Kidney epithelial cell (primary cell): ENCODE measurements around the gene ZNF211. TPM values are rescaled to one million over a fixed set of nuclear protein-coding genes. Genes with fewer than 3 reads are reported as not detected.

Experiments used
- DNase-seq: peaks from one replicate; pipeline ENCODE4 v3.0.0-alpha.2; 2010; ENCODE audit warnings: low read depth
- H3K27me3 ChIP-seq: 2 replicates; pipeline ENCODE4 v1.6.0; 2011; ENCODE audit warnings: low read length; ENCODE audit not compliant: control insufficient read depth, insufficient read depth
- H3K36me3 ChIP-seq: 2 replicates; pipeline ENCODE4 v1.5.1; 2011; ENCODE audit warnings: low read length; ENCODE audit not compliant: control insufficient read depth, insufficient read depth
- H3K4me3 ChIP-seq: 2 replicates; pipeline ENCODE4 v1.5.1; 2011; ENCODE audit warnings: low read depth, mild to moderate bottlenecking, control low read depth, low read length
- total RNA-seq: library from RNA; depleted of rRNA; stranded (reverse); fragments of >200 nt; gene quantifications from 2 replicates; pipeline ENCODE4 v1.2.3, GENCODE V29; 2015
- TF ChIP-seq, protein P1 (sequence below): IDR thresholded peaks from 2 replicates; pipeline ENCODE4 v1.5.1; 2011; ENCODE audit warnings: mild to moderate bottlenecking, moderate library complexity, low read length, control low read depth, inconsistent platforms; ENCODE audit not compliant: insufficient read depth, poor library complexity, severe bottlenecking

ZNF211 gene
- total RNA-seq, 1 donor from 2014 or later: 6.9 TPM

GRCh38 chr19:57689750-57690149, 56.8 kb downstream of the ZNF211 start:
- Histone ChIP-seq H3K27me3 (no peaks in the 10 kb centered on the region), H3K36me3 (peaks cover 2% of the 10 kb centered on the region), H3K4me3 (no peak overlapping the region)
- no peak for DNase-seq
- TF ChIP-seq, protein P1, sequence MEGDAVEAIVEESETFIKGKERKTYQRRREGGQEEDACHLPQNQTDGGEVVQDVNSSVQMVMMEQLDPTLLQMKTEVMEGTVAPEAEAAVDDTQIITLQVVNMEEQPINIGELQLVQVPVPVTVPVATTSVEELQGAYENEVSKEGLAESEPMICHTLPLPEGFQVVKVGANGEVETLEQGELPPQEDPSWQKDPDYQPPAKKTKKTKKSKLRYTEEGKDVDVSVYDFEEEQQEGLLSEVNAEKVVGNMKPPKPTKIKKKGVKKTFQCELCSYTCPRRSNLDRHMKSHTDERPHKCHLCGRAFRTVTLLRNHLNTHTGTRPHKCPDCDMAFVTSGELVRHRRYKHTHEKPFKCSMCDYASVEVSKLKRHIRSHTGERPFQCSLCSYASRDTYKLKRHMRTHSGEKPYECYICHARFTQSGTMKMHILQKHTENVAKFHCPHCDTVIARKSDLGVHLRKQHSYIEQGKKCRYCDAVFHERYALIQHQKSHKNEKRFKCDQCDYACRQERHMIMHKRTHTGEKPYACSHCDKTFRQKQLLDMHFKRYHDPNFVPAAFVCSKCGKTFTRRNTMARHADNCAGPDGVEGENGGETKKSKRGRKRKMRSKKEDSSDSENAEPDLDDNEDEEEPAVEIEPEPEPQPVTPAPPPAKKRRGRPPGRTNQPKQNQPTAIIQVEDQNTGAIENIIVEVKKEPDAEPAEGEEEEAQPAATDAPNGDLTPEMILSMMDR: no peak

Other genes with a start within 250 kb of the ZNF211 start
- gene ZNF548, start 243.3 kb upstream of the ZNF211 start, total RNA-seq: 12.4 and 13.1 TPM in 2 replicates
- 4.5 and 6.3 TPM in 2 replicates for gene ZNF17, start 222.0 kb upstream of the ZNF211 start, total RNA-seq
- 10.4 and 14.3 TPM in 2 replicates for gene ZNF749, start 197.8 kb upstream of the ZNF211 start, total RNA-seq
- 0.41 and 0.54 TPM in 2 replicates for gene VN1R1, start 176.0 kb upstream of the ZNF211 start, total RNA-seq
- 9.2 and 10.0 TPM in 2 replicates for gene ZNF772, start 155.6 kb upstream of the ZNF211 start, total RNA-seq
- gene ZNF419, start 145.4 kb upstream of the ZNF211 start, total RNA-seq: 11.4 and 16.8 TPM in 2 replicates
- 7.9 and 11.2 TPM in 2 replicates for gene ZNF773, start 133.2 kb upstream of the ZNF211 start, total RNA-seq
- gene ZNF549, start 105.8 kb upstream of the ZNF211 start, total RNA-seq: 4.8 and 5.1 TPM in 2 replicates
- gene ZNF550, start 73.3 kb upstream of the ZNF211 start, total RNA-seq: 5.1 and 6.8 TPM in 2 replicates
- 5.5 and 6.0 TPM in 2 replicates for gene ZNF416, start 54.3 kb upstream of the ZNF211 start, total RNA-seq
- gene ZIK1, start 49.0 kb upstream of the ZNF211 start, total RNA-seq: 6.8 and 9.3 TPM in 2 replicates
- 3.2 and 6.6 TPM in 2 replicates for gene ZNF530, start 33.3 kb upstream of the ZNF211 start, total RNA-seq
- 34.8 and 40.6 TPM in 2 replicates for gene ZNF134, start 18.9 kb upstream of the ZNF211 start, total RNA-seq
- gene ZSCAN4, start 35.8 kb downstream of the ZNF211 start, total RNA-seq: not detected in 2 replicates
- gene ZNF551, start 48.8 kb downstream of the ZNF211 start, total RNA-seq: 6.0 and 8.5 TPM in 2 replicates
- gene ZNF154, start 76.0 kb downstream of the ZNF211 start, total RNA-seq: 2.9 and 3.3 TPM in 2 replicates
- 2.9 and 4.2 TPM in 2 replicates for gene ZNF671, start 94.5 kb downstream of the ZNF211 start, total RNA-seq
- 9.9 and 12.2 TPM in 2 replicates for gene ZNF776, start 113.6 kb downstream of the ZNF211 start, total RNA-seq
- gene ZNF586, start 136.5 kb downstream of the ZNF211 start, total RNA-seq: 9.0 and 10.9 TPM in 2 replicates
- gene ZNF552, start 181.7 kb downstream of the ZNF211 start, total RNA-seq: 7.9 and 8.2 TPM in 2 replicates
- gene ZNF587B, start 197.1 kb downstream of the ZNF211 start, total RNA-seq: 15.3 and 16.3 TPM in 2 replicates
- 15.8 and 19.3 TPM in 2 replicates for gene ZNF587, start 216.7 kb downstream of the ZNF211 start, total RNA-seq